ENCODE data around the gene PCDHGB5. TPM values are rescaled to one million over a fixed set of nuclear protein-coding genes. Genes with fewer than 3 reads are reported as not detected.

PCDHGB5 gene
- polyA plus RNA-seq, 1 of the 3 experiments (the other 2 are of a cell fraction): 0.15 TPM

- WGBS (ENCODE audit: low lambda C conversion rate): 93% methylated on average over 26 of the region's 53 CpGs
Observed at GRCh38 chr5:141427783-141428426, 30.2 kb downstream of the PCDHGB5 start.

More at GRCh38 chr5:141427783-141428426, 30.2 kb downstream of the PCDHGB5 start:
- H3K9ac ChIP-seq: no peak overlapping the region
- CTCF ChIA-PET: interaction anchor here (0.6 to 2.5 kb wide), 4 partner anchors 52 to 1642 kb away, joined by 3 to 8 read pairs (median 4); no protein-coding TSS in a partner anchor
- no peaks in the 10 kb centered on the region for H3K4me1 ChIP-seq (ENCODE audit: control insufficient read depth in 1 of 2, insufficient read depth in 2 of 2, low read depth in 1 of 2, low read length in 1 of 2)
- peaks cover 11% of the 10 kb centered on the region for H3K79me2 ChIP-seq (ENCODE audit: insufficient read depth)
- peaks cover 8% of the 10 kb centered on the region for H3F3A ChIP-seq (replicated peaks; ENCODE audit: insufficient read depth)
- no peaks in the 10 kb centered on the region for H3K9me2 ChIP-seq
- TF ChIP-seq MAX (IDR thresholded peaks at IDR 0.05; ENCODE audit: low read depth): no peak
- TF ChIP-seq CHD2 (IDR thresholded peaks at IDR 0.05; ENCODE audit: low read length, partially characterized antibody): no peak
- no peak for TF ChIP-seq MEF2A (IDR thresholded peaks at IDR 0.05; ENCODE audit: borderline replicate concordance, low read depth)
- no peak for TF ChIP-seq EP300 (IDR thresholded peaks at IDR 0.05; ENCODE audit: borderline replicate concordance in 1 of 2, low read depth in 1 of 2, low read length in 1 of 2)
- TF ChIP-seq RAD21 (IDR thresholded peaks at IDR 0.05; ENCODE audit: low read length): no peak
- TF ChIP-seq JUND (IDR thresholded peaks at IDR 0.05): no peak
- no peak for TF ChIP-seq ZBTB33 (IDR thresholded peaks at IDR 0.05; ENCODE audit: borderline replicate concordance, low read depth)
- TF ChIP-seq TCF12 (IDR thresholded peaks at IDR 0.05): no peak
- no peak for TF ChIP-seq RCOR1 (IDR thresholded peaks at IDR 0.05; ENCODE audit: low read length)
- no peak for TF ChIP-seq POLR2AphosphoS5 (IDR thresholded peaks at IDR 0.05; ENCODE audit: low read depth, low read length)
- no peak for TF ChIP-seq IRF3 (IDR thresholded peaks at IDR 0.05; ENCODE audit: low read depth, low read length)
- TF ChIP-seq CTCF (IDR thresholded peaks at IDR 0.05): no peak
- TF ChIP-seq USF1 (IDR thresholded peaks at IDR 0.05; ENCODE audit: borderline replicate concordance, low read depth): no peak
- TF ChIP-seq PBX3 (IDR thresholded peaks at IDR 0.05): no peak
- no peak for TF ChIP-seq SMC3 (IDR thresholded peaks at IDR 0.05; ENCODE audit: low read depth, low read length)
- no peaks in the 10 kb centered on the region for H3K27me3 ChIP-seq (ENCODE audit: insufficient read depth)
- no peak overlapping the region for H2AFZ ChIP-seq (ENCODE audit: low read depth)
- H4K20me1 ChIP-seq (ENCODE audit: insufficient read depth): no peaks in the 10 kb centered on the region
- H3K27ac ChIP-seq (ENCODE audit: low read depth in 2 of 2, low read length in 1 of 2): no peak overlapping the region
- POLR2A ChIA-PET: no interaction called here
- peaks cover 3 to 59% of the 10 kb centered on the region in 2 experiments for H3K36me3 ChIP-seq (replicated peaks in 1 of 2; ENCODE audit: control insufficient read depth in 1 of 2, insufficient read depth in 2 of 2, low read length in 1 of 2)
- H3K4me3 ChIP-seq (ENCODE audit: low read depth in 2 of 2, low read length in 1 of 2): no peak overlapping the region; a peak in 1 of 4 replicates
- H3K9me3 ChIP-seq: peaks cover 16% of the 10 kb centered on the region
- DNase-seq: no peak
- H3K4me2 ChIP-seq: no peak overlapping the region

Data from SK-N-SH (cell line).